Natural killer cell (primary cell): ENCODE results near the gene CCNL2. TPM values are rescaled to one million over a fixed set of nuclear protein-coding genes. Genes with fewer than 3 reads are reported as not detected.

Source experiments
- ATAC-seq, 3 donors: fragments of 150-1000 bp in 2 of 3; fragments of 200-7000 bp in 1 of 3; cut with Tn5 transposase; 1 replicate in 1 of 3; 2 replicates in 2 of 3; pipeline ENCODE4 v1.10.0; 2021; ENCODE audit warnings: mild to moderate bottlenecking in 2 of 3, moderate library complexity in 2 of 3
- DNase-seq, 2 donors: peaks; one replicate each; pipeline versions ENCODE4 v3.0.0 to v3.0.0-alpha.2; 2013 to 2021; ENCODE audit warnings: mixed read lengths in 1 of 2
- H3K27ac ChIP-seq: one replicate; pipeline ENCODE4 v1.5.1; 2013; ENCODE audit warnings: mild to moderate bottlenecking, low read length
- H3K27me3 ChIP-seq: one replicate; pipeline ENCODE4 v1.6.1; 2013; ENCODE audit warnings: low read length; ENCODE audit not compliant: control insufficient read depth, insufficient read depth
- H3K36me3 ChIP-seq: one replicate; pipeline ENCODE4 v1.6.1; 2013; ENCODE audit warnings: low read length; ENCODE audit not compliant: control insufficient read depth, insufficient read depth
- H3K4me1 ChIP-seq: one replicate; pipeline ENCODE4 v1.6.1; 2013; ENCODE audit warnings: low read length; ENCODE audit not compliant: control insufficient read depth, insufficient read depth
- H3K4me3 ChIP-seq: one replicate; pipeline ENCODE4 v1.5.1; 2013; ENCODE audit warnings: low read length
- H3K9me3 ChIP-seq: one replicate; pipeline ENCODE4 v1.6.1; 2013; ENCODE audit warnings: low read length; ENCODE audit not compliant: control insufficient read depth, insufficient read depth
- H3K27ac Mint-ChIP-seq, 2 donors: one replicate each; pipeline ENCODE4 v1.8.0; 2022; ENCODE audit warnings: mild to moderate bottlenecking in 2 of 2, mixed read lengths in 2 of 2, moderate library complexity in 1 of 2
- H3K27me3 Mint-ChIP-seq, 2 donors: one replicate each; pipeline ENCODE4 v1.8.0; 2022; ENCODE audit warnings: low read depth in 2 of 2, mixed read lengths in 2 of 2
- H3K36me3 Mint-ChIP-seq: one replicate; pipeline ENCODE4 v1.8.0; 2022; ENCODE audit warnings: mixed read lengths
- H3K4me1 Mint-ChIP-seq, 2 donors: one replicate each; pipeline ENCODE4 v1.8.0; 2022; ENCODE audit warnings: mixed read lengths in 2 of 2
- H3K4me3 Mint-ChIP-seq: one replicate; pipeline ENCODE4 v1.8.0; 2022; ENCODE audit warnings: mild to moderate bottlenecking, moderate library complexity, mixed read lengths
- H3K9me3 Mint-ChIP-seq, 2 donors: one replicate each; pipeline ENCODE4 v1.8.0; 2022; ENCODE audit warnings: mixed read lengths in 2 of 2
- WGBS: methylation state at CpG from one replicate; pipeline ENCODE4 v1.1.7; 2013; ENCODE audit warnings: missing lambda C conversion rate; ENCODE audit not compliant: insufficient coverage; 5-methylcytosine and 5-hydroxymethylcytosine counted together
- intact Hi-C: fragments of 100-400 bp; cut with micrococcal nuclease; formaldehyde crosslinking; loops from one replicate; pipeline ENCODE4 v1.14.2; 2022
- total RNA-seq, 4 donors: library from RNA; stranded (reverse); fragments of 120-200 nt in 1 of 4; gene quantifications; one replicate each; pipeline versions ENCODE4 v1.2.3 to v1.2.4, GENCODE V29; 2013 to 2022
- TF ChIP-seq, protein P1 (sequence below): fragments of 200-600 bp; IDR thresholded peaks from one replicate; pipeline ENCODE4 v1.8.0; 2022; ENCODE audit warnings: antibody characterized with exemption

CCNL2 gene
- total RNA-seq, 3 donors from 2014 or later (not counting 1 experiment from before 2014, with no cell fraction given): 253 to 281 (median 274) TPM

DNA sequence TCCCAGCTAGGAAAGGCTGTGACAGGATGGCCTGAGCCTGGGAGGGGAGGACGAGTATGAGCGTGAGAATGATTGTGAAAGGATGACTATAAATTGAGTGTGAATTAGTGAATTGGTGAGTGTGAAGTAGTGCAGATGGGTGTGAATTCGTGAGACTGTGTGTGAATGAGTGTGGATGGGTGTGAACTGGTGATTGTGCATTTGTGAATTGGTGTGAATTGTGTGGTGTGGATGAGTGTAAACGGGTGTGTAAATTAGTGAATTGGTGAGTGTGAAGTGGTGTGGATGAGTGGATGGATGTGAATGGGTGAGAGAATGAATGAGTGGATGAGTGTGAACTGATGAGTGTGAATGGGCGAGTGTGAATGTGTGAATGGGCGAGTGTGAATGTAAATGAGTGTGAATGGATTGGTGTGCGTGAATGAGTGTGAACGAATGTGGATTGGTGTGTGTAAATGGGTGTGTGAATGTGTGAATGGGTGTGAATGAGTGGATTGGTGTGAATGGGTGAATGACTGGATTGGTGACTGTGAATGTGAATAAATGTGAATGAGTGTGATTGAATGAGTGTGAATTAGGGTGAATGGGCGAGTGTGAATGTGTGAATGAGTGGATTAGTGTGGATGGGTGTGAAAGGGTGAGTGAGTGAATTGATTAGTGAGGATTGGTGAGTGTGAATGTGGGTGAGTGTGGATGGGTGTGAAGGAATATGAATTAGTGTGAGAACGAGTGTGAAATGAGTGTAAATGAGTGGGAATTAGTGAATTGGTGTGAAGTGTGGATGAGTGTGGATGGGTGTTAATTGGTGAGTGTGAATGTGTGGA lies 33.0 kb downstream of the CCNL2 start:
- 76% methylated on average over 10 of the region's 10 CpGs for WGBS
- DNase-seq (no peak), ATAC-seq (no peak)
- H3K4me3 ChIP-seq: no peak overlapping the region
- no peaks in the 10 kb centered on the region for H3K36me3 Mint-ChIP-seq
- H3K36me3 ChIP-seq: no peaks in the 10 kb centered on the region
- no peaks in the 10 kb centered on the region for H3K9me3 Mint-ChIP-seq
- H3K4me1 ChIP-seq: peaks cover 7% of the 10 kb centered on the region
- peaks cover under 1 to 1% of the 10 kb centered on the region in 2 donors for H3K27me3 Mint-ChIP-seq
- H3K4me3 Mint-ChIP-seq: no peak overlapping the region
- TF ChIP-seq, protein P1, sequence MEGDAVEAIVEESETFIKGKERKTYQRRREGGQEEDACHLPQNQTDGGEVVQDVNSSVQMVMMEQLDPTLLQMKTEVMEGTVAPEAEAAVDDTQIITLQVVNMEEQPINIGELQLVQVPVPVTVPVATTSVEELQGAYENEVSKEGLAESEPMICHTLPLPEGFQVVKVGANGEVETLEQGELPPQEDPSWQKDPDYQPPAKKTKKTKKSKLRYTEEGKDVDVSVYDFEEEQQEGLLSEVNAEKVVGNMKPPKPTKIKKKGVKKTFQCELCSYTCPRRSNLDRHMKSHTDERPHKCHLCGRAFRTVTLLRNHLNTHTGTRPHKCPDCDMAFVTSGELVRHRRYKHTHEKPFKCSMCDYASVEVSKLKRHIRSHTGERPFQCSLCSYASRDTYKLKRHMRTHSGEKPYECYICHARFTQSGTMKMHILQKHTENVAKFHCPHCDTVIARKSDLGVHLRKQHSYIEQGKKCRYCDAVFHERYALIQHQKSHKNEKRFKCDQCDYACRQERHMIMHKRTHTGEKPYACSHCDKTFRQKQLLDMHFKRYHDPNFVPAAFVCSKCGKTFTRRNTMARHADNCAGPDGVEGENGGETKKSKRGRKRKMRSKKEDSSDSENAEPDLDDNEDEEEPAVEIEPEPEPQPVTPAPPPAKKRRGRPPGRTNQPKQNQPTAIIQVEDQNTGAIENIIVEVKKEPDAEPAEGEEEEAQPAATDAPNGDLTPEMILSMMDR: no peak
- H3K9me3 ChIP-seq: no peaks in the 10 kb centered on the region
- intact Hi-C loops: no loop called here
- no peaks in the 10 kb centered on the region for H3K27me3 ChIP-seq
- H3K4me1 Mint-ChIP-seq: peaks cover 0 to 2% of the 10 kb centered on the region in 2 donors
- H3K27ac ChIP-seq: no peak overlapping the region
- H3K27ac Mint-ChIP-seq: no peak overlapping the region

DNA sequence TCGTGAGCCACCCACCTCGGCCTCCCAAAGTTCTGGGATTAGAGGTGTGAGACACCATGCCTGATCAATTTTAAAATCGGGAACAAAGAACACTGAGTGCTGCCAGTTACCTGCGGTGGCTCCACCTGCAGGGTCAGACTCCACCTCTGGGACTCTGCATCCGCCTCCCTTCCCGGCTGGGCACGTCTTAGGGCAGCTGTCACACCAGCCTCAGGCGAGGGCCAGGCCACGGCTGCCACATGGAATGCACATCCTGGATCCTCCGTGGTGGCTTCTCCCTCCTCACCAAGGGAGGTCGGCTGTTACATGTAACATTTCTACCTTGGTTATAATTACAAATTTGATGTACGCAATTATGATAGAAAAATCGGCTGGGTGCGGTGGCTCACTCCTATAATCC lies 34.9 kb downstream of the CCNL2 start:
- DNase-seq (no peak), ATAC-seq (no peak)
- H3K4me1 Mint-ChIP-seq: peaks cover 0 to 1% of the 10 kb centered on the region in 2 donors
- TF ChIP-seq, protein P1: no peak
- H3K4me3 ChIP-seq: no peak overlapping the region
- no peaks in the 10 kb centered on the region for H3K36me3 ChIP-seq
- no peaks in the 10 kb centered on the region for H3K36me3 Mint-ChIP-seq
- intact Hi-C loops: no loop called here
- no peaks in the 10 kb centered on the region for H3K9me3 ChIP-seq
- H3K27me3 ChIP-seq: peaks cover 3% of the 10 kb centered on the region
- no peak overlapping the region for H3K27ac ChIP-seq
- H3K9me3 Mint-ChIP-seq: no peaks in the 10 kb centered on the region
- H3K4me1 ChIP-seq: no peaks in the 10 kb centered on the region
- H3K27ac Mint-ChIP-seq: no peak overlapping the region
- H3K4me3 Mint-ChIP-seq: no peak overlapping the region
- H3K27me3 Mint-ChIP-seq: peaks cover 6 to 8% of the 10 kb centered on the region in 2 donors
- WGBS: 85% methylated on average over 14 of the region's 14 CpGs

DNA sequence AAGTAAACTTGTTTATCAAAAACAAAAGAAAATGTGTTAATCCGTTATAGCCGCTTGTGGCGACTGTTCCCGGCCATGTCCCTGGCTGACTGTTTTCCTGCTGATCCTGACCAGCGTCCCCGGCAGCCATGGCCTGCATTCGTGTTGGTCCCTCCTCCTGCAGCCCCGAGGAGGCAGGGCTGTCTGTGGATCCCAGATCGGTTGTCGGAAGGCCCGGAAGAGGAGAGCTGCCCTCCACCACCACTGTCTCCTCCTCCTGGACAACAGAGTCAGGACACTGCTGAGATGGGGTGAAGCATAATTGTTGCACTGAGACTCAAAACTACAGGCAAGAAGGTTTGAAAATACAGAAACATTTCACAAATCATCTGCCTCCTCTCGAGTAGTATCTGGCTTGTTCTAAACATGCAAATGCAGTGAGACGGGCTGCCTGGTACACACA lies 37.1 kb downstream of the CCNL2 start:
- Histone ChIP-seq H3K9me3 (no peaks in the 10 kb centered on the region), H3K27me3 (peaks cover 21% of the 10 kb centered on the region), H3K4me3 (no peak overlapping the region), H3K4me1 (peaks cover 13% of the 10 kb centered on the region), H3K36me3 (no peaks in the 10 kb centered on the region), H3K27ac (no peak overlapping the region)
- no peak for DNase-seq
- Mint-ChIP-seq H3K9me3 (no peaks in the 10 kb centered on the region), H3K36me3 (no peaks in the 10 kb centered on the region), H3K4me3 (no peak overlapping the region), H3K27ac (no peak overlapping the region), H3K27me3 (peaks cover 12 to 17% of the 10 kb centered on the region in 2 donors), H3K4me1 (peaks cover 0 to 11% of the 10 kb centered on the region in 2 donors)
- no peak for ATAC-seq
- TF ChIP-seq, protein P1: no peak
- intact Hi-C loops: no loop called here
- 29% methylated on average over 13 of the region's 13 CpGs for WGBS
